ENCODE results near the gene PKP4.

DNA sequence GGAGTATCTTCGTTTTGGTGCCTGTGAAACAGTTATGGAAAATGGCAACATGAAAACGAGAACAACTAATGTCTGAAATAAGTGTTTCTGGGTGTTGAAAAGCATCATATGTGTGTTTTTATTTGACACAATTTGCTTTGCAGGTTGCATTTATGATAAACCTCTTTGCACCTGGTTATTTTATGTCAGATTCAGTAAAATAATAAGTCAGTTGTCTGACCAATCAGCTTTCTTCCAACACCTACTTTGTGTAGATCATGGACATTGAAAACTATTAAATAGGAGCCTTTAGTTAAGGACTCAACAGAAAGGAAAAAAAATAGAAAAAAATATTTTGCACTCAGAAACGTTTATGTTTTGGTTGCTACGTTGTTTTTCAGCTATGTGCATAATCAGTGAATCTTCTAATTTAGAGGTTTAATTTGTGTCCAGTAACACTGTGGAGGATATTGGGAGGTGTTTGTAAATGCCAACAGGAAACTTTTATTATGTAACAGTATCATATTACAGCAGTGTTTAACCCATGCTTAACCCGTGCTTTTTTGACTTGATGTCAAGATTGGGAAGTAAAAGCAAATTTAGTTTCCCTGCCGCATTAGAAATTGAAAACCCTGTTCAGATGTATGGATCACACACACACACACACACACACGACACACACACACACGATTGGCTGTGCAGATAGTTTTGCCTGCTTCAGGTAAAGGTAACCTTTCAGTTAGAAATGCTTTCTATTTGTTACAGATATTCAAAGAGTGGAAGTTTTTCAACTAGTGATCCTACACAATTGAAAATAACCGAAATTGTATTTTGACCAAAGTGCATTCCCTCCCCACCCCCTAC is 2.6 kb downstream of the PKP4 start:
- TF ChIP-seq TAF1 (IDR thresholded peaks at IDR 0.05; ENCODE audit: borderline replicate concordance, insufficient read depth, low read length) (no peak), POLR2AphosphoS5 (IDR thresholded peaks at IDR 0.05; ENCODE audit: low read depth, low read length) (no peak), SIN3A (IDR thresholded peaks at IDR 0.05; ENCODE audit: borderline replicate concordance, insufficient read depth, low read length) (no peak)
- TF ChIP-seq, protein P1, sequence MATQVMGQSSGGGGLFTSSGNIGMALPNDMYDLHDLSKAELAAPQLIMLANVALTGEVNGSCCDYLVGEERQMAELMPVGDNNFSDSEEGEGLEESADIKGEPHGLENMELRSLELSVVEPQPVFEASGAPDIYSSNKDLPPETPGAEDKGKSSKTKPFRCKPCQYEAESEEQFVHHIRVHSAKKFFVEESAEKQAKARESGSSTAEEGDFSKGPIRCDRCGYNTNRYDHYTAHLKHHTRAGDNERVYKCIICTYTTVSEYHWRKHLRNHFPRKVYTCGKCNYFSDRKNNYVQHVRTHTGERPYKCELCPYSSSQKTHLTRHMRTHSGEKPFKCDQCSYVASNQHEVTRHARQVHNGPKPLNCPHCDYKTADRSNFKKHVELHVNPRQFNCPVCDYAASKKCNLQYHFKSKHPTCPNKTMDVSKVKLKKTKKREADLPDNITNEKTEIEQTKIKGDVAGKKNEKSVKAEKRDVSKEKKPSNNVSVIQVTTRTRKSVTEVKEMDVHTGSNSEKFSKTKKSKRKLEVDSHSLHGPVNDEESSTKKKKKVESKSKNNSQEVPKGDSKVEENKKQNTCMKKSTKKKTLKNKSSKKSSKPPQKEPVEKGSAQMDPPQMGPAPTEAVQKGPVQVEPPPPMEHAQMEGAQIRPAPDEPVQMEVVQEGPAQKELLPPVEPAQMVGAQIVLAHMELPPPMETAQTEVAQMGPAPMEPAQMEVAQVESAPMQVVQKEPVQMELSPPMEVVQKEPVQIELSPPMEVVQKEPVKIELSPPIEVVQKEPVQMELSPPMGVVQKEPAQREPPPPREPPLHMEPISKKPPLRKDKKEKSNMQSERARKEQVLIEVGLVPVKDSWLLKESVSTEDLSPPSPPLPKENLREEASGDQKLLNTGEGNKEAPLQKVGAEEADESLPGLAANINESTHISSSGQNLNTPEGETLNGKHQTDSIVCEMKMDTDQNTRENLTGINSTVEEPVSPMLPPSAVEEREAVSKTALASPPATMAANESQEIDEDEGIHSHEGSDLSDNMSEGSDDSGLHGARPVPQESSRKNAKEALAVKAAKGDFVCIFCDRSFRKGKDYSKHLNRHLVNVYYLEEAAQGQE (IDR thresholded peaks at IDR 0.05; ENCODE audit: insufficient read depth in 1 of 2, low read depth in 2 of 2, low read length in 2 of 2) = no peak
